GM10248 (cell line): ENCODE measurements around the gene ENTPD7.
A peak's percentile ranks its signal among the peaks of the same experiment; 100 is the strongest.
"Not testable (repeated sequence)": the region's sequence is repeated elsewhere in the genome, so short reads cannot be mapped to it uniquely, and the experiment has no call there.

Experiments
- CTCF ChIA-PET: fragments of 300-600 bp; sonication (Branson Sonifier 250); formaldehyde crosslinking; extraction: SDS; loops from one replicate; lab custom pipeline; 2021; ENCODE audit warnings: antibody characterized with exemption; lab: Yijun Ruan, JAX
- POLR2A ChIA-PET: fragments of 350-650 bp; sonication (Branson Sonifier 250); formaldehyde crosslinking; extraction: SDS; loops from one replicate; lab custom pipeline; 2020; ENCODE audit warnings: antibody characterized with exemption; lab: Yijun Ruan, JAX
- DNase-seq: peaks from one replicate; pipeline ENCODE4 v3.0.0; 2012; ENCODE audit errors: extremely low spot score
- CTCF ChIP-seq: IDR thresholded peaks from 2 replicates; pipeline ENCODE4 v1.5.1; 2012; ENCODE audit warnings: mild to moderate bottlenecking, low read depth; ENCODE audit errors: extremely low read depth, missing control alignments, control extremely low read depth

The ENTPD7 gene

DNA sequence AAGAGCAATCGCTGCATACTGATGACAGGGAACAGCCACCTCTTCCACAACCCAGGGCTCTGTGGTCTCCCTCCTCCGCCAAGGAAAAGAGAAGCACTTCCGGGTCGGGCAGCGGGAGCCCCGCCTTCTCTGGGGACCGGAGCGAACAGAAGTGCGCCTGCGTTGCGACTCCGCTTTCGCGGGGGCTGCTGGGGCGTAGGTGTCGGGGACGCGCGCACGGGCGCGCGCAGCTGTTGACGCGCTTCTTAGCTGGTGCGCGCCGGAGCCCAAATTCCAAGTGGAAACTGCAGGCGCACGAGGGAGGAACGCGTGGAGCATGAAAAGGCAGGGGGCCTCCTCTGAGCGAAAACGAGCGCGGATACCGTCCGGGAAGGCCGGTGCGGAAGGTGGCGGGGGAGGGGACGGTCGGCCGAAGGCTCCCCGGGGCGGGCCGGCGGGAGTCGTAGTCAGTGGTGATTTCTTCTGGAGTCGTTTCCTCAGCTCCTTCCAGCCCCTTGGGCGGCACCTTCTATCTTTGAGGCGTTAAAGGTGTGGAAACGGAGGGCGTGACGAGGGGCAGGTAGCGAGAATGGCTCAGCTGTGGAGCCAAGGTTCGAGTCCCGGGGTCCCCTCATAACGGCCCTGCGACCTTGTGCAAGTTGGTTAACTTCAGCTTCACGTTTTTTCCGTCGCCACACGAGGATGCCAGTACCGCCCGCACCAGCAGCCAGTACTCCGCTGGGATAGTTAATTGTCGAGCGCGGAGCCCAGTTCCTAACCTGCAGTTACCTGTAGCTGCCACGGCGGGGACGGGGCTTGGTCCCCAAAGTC, 72.9 kb downstream of the ENTPD7 start, which contains the start of the genes COX15 and CUTC:
Gene COX15 (minus strand): TSS at position 95 of the 810 bp plus-strand sequence. CDS start 78 bp downstream, at position 17.
Gene CUTC (plus strand): TSS at position 202 of the 810 bp plus-strand sequence. CDS start 115 bp downstream, at position 317.
- ChIA-PET POLR2A (interaction anchor here (0.6 to 1.2 kb wide), 2 partner anchors 18 to 250 kb away, joined by 3 read pairs; no protein-coding TSS in a partner anchor), CTCF (interaction anchor here (0.8 to 2.5 kb wide), 13 partner anchors 9 to 314 kb away, joined by 3 to 13 read pairs (median 4); partner anchors contain the start of genes ABCC2 and ENTPD7)
- DNase-seq: peak; percentile 96
- peak; percentile 12 for TF ChIP-seq CTCF

- DNase-seq: no peak
- TF ChIP-seq CTCF: no peak
- POLR2A ChIA-PET: no interaction called here
- CTCF ChIA-PET: interaction anchor here (1.4 to 2.5 kb wide), 7 partner anchors 10 to 312 kb away, joined by 3 to 13 read pairs (median 4); partner anchors contain the start of gene ABCC2
Measured at GRCh38 chr10:99733366-99733765, 74.1 kb downstream of the ENTPD7 start.

GRCh38 chr10:99734111-99734510, 74.8 kb downstream of the ENTPD7 start:
- ChIA-PET CTCF (interaction anchor here (1.5 to 2.5 kb wide), 2 partner anchors 9 to 67 kb away, joined by 4 to 13 read pairs; no protein-coding TSS in a partner anchor), POLR2A (interaction anchor here (0.7 kb wide), 1 partner anchor 455 kb away, joined by 6 read pairs; no protein-coding TSS in a partner anchor)
- DNase-seq: not testable (repeated sequence)

GRCh38 chr10:99740260-99740659, 81.0 kb downstream of the ENTPD7 start:
- ChIA-PET POLR2A (no interaction called here), CTCF (no interaction called here)
- no peak for DNase-seq
- TF ChIP-seq CTCF: no peak

DNA sequence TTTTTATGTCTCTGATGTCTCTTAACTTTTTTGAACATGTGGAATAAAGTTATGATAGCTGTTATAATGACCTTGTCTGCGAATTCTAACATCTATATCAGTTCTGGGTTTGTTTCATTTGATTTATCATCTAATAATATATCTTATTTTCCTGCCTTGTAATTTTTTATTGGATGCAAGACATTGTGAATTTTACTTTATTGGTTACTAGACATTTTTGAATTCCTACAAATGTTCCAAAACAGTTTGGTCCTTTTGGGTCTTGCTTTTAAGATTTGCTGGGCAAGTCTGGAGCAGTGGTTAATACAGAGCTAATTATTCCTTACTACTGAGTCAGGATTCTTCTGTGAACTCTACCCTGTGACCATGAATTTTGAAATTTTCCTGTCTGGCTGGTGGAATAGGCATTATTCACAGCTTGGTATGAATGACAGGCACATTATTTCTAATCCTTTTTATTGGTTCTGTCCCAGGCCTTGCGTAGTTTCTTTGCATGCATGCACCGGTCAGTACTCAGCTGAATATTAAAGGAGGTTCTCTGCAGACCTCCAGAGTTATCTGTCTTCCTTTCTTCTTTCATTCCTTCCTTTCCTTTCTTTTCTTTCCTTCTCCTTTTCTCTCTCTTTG, 81.7 kb downstream of the ENTPD7 start:
- ChIA-PET POLR2A (no interaction called here), CTCF (interaction anchor here (1.0 kb wide), 1 partner anchor 105 kb away, joined by 3 read pairs; no protein-coding TSS in a partner anchor)
- DNase-seq: no peak
- no peak for TF ChIP-seq CTCF

DNA sequence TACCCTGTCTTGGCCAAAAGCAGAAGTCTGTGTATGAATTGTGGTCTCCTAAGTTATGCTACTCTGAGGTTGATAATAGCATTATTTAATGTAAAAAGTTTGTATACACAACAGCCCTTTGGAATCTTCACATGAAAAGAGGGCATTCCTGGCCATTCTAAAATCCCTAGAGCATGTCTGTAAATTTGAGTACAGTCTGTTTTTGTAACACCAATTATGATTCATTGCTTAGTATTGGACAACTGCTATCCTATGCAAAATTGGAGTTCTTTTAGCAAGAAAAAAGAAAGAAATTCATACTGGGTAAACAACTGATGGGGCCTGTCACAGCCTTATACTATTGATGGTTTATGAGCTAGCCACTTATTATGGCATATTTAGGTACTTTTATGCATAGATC, 82.9 kb downstream of the ENTPD7 start:
- no peak for TF ChIP-seq CTCF
- no peak for DNase-seq
- POLR2A ChIA-PET: no interaction called here
- CTCF ChIA-PET: interaction anchor here (0.7 to 2.0 kb wide), 2 partner anchors 9 to 518 kb away, joined by 3 to 13 read pairs; partner anchors contain the start of genes COX15 and CUTC

GRCh38 chr10:99742701-99743100, 83.4 kb downstream of the ENTPD7 start:
- ChIA-PET POLR2A (no interaction called here), CTCF (interaction anchor here (0.7 to 2.0 kb wide), 3 partner anchors 10 to 517 kb away, joined by 3 to 13 read pairs (median 6); partner anchors contain the start of genes COX15 and CUTC)
- no peak for DNase-seq
- no peak for TF ChIP-seq CTCF
